Kidney tubule cell (primary cell): ENCODE results near the gene COL27A1.

Experiments
- DNase-seq: peaks from one replicate; pipeline ENCODE4 v3.0.0-alpha.2; 2018; ENCODE audit warnings: low spot score

Gene COL27A1

GRCh38 chr9:114227288-114228015 is 72.1 kb downstream of the COL27A1 start:
- no peak for DNase-seq

GRCh38 chr9:114228016-114228808 is 72.9 kb downstream of the COL27A1 start:
- DNase-seq: no peak

- no peak for DNase-seq
These were observed 74.0 kb downstream of the COL27A1 start for GRCh38 chr9:114229295-114229694.

- DNase-seq: no peak
These were observed 74.7 kb downstream of the COL27A1 start for GRCh38 chr9:114230068-114230467.

- peak; percentile 44 for DNase-seq
These were observed 75.9 kb downstream of the COL27A1 start for GRCh38 chr9:114231273-114231672.

- DNase-seq: no peak
These were observed 76.5 kb downstream of the COL27A1 start for GRCh38 chr9:114231719-114232449.

- DNase-seq: no peak
These were observed 78.3 kb downstream of the COL27A1 start for GRCh38 chr9:114233491-114234185.

- DNase-seq: no peak
These were observed 79.8 kb downstream of the COL27A1 start for GRCh38 chr9:114235033-114235661.

GRCh38 chr9:114236391-114237138 is 81.2 kb downstream of the COL27A1 start:
- DNase-seq: no peak

GRCh38 chr9:114237247-114237646 is 81.9 kb downstream of the COL27A1 start:
- DNase-seq: no peak

- no peak for DNase-seq
These were observed 82.4 kb downstream of the COL27A1 start for GRCh38 chr9:114237781-114238180.

GRCh38 chr9:114238472-114238871 is 83.1 kb downstream of the COL27A1 start:
- DNase-seq: no peak

GRCh38 chr9:114238891-114239875 is 83.8 kb downstream of the COL27A1 start:
- DNase-seq: no peak

GRCh38 chr9:114240216-114240615 is 84.9 kb downstream of the COL27A1 start:
- DNase-seq: no peak

- DNase-seq: no peak
These were observed 85.6 kb downstream of the COL27A1 start for GRCh38 chr9:114240647-114241558.

GRCh38 chr9:114242837-114243236 is 87.5 kb downstream of the COL27A1 start:
- DNase-seq: no peak

GRCh38 chr9:114243240-114243639 is 87.9 kb downstream of the COL27A1 start:
- no peak for DNase-seq

GRCh38 chr9:114244570-114244969 is 89.2 kb downstream of the COL27A1 start:
- no peak for DNase-seq

- DNase-seq: no peak
These were observed 91.2 kb downstream of the COL27A1 start for GRCh38 chr9:114246558-114246957.
